IMR-90 (cell line): ENCODE measurements around the gene FBLN7. TPM values are rescaled to one million over a fixed set of nuclear protein-coding genes. Genes with fewer than 3 reads are reported as not detected.

ENCODE experiments used
- ATAC-seq: fragments of 200-7000 bp; cut with Tn5 transposase; 2 replicates; pipeline ENCODE4 v1.9.1; 2020; ENCODE audit warnings: low read depth, mild to moderate bottlenecking, moderate library complexity
- BruUV-seq: library from RNA; stranded (reverse); fragments of 400-500 nt; replicated peaks from 2 replicates; lab custom pipeline; 2021; lab: Mats Ljungman, UMichigan
- CTCF ChIA-PET: fragments of 300-600 bp; formaldehyde crosslinking; extraction: SDS; loops from one replicate; lab custom pipeline; 2021; ENCODE audit warnings: antibody characterized with exemption; lab: Yijun Ruan, JAX
- POLR2A ChIA-PET: fragments of 300-600 bp; sonication (Branson Sonifier 250); formaldehyde crosslinking; loops from one replicate; lab custom pipeline; 2022; ENCODE audit warnings: antibody characterized with exemption; ENCODE audit not compliant: unreplicated experiment; lab: Charles Lee
- DNase-seq: peaks from one replicate; pipeline ENCODE4 v3.0.0; 2013
- H2AFZ ChIP-seq: replicated peaks from 2 replicates; pipeline ENCODE3; 2013; ENCODE audit warnings: low read length, mild to moderate bottlenecking; ENCODE audit not compliant: poor library complexity
- H2AK5ac ChIP-seq: 2 replicates; pipeline ENCODE4 v1.6.1; 2013; ENCODE audit warnings: low read depth, low read length, inconsistent platforms
- H2AK9ac ChIP-seq: replicated peaks from 2 replicates; pipeline ENCODE3; 2013; ENCODE audit warnings: mild to moderate bottlenecking, low read depth, low read length, moderate library complexity; ENCODE audit not compliant: poor library complexity
- H2BK120ac ChIP-seq: 2 replicates; pipeline ENCODE4 v1.6.1; 2013; ENCODE audit warnings: low read depth, low read length, inconsistent platforms
- H2BK15ac ChIP-seq: 3 replicates; pipeline ENCODE4 v1.6.1; 2013; ENCODE audit warnings: low read depth, low read length, inconsistent platforms
- H2BK20ac ChIP-seq: 2 replicates; pipeline ENCODE4 v1.6.1; 2013; ENCODE audit warnings: low read depth, mild to moderate bottlenecking, inconsistent platforms, low read length, moderate library complexity
- H2BK5ac ChIP-seq: 2 replicates; pipeline ENCODE4 v1.6.1; 2013; ENCODE audit warnings: mild to moderate bottlenecking, low read depth, low read length, inconsistent platforms; ENCODE audit not compliant: poor library complexity, severe bottlenecking
- H3K14ac ChIP-seq: replicated peaks from 2 replicates; pipeline ENCODE4 v1.6.1; 2013; ENCODE audit warnings: low read depth, low read length, inconsistent platforms
- H3K18ac ChIP-seq: 2 replicates; pipeline ENCODE4 v1.6.1; 2013; ENCODE audit warnings: low read depth, low read length, control low read depth
- H3K23ac ChIP-seq: 2 replicates; pipeline ENCODE4 v1.6.1; 2013; ENCODE audit warnings: low read depth, low read length, inconsistent platforms
- H3K27ac ChIP-seq: 2 replicates; pipeline ENCODE4 v1.5.1; 2013; ENCODE audit warnings: mild to moderate bottlenecking, control low read depth, low read length; ENCODE audit not compliant: insufficient read depth
- H3K27me3 ChIP-seq: 2 replicates; pipeline ENCODE4 v1.6.1; 2013; ENCODE audit warnings: low read length; ENCODE audit not compliant: control insufficient read depth, insufficient read depth
- H3K36me3 ChIP-seq: 2 replicates; pipeline ENCODE4 v1.6.1; 2013; ENCODE audit warnings: low read length, mixed read lengths; ENCODE audit not compliant: control insufficient read depth, insufficient read depth
- H3K4ac ChIP-seq: 2 replicates; pipeline ENCODE4 v1.6.1; 2013; ENCODE audit warnings: low read depth, low read length, inconsistent platforms
- H3K4me1 ChIP-seq: 2 replicates; pipeline ENCODE4 v1.6.1; 2013; ENCODE audit warnings: low read length, mixed read lengths; ENCODE audit not compliant: control insufficient read depth, insufficient read depth
- H3K4me2 ChIP-seq: 2 replicates; pipeline ENCODE4 v1.6.1; 2013; ENCODE audit warnings: low read depth, mild to moderate bottlenecking, control low read depth, low read length, moderate library complexity
- H3K4me3 ChIP-seq: 2 replicates; pipeline ENCODE4 v1.5.1; 2013; ENCODE audit warnings: low read depth, mild to moderate bottlenecking, control low read depth, low read length, moderate library complexity; ENCODE audit not compliant: insufficient read depth
- H3K56ac ChIP-seq: 2 replicates; pipeline ENCODE4 v1.6.1; 2013; ENCODE audit warnings: low read length, inconsistent platforms; ENCODE audit not compliant: insufficient read depth; ENCODE audit errors: extremely low read depth
- H3K79me1 ChIP-seq, 2 experiments: 2 replicates each; pipeline ENCODE4 v1.6.1; 2013; ENCODE audit warnings: low read length in 2 of 2, inconsistent platforms in 1 of 2, low read depth in 1 of 2
- H3K9ac ChIP-seq: 2 replicates; pipeline ENCODE4 v1.6.1; 2013; ENCODE audit warnings: low read depth, low read length, control low read depth
- H3K9me1 ChIP-seq: 2 replicates; pipeline ENCODE4 v1.6.1; 2013; ENCODE audit warnings: low read length, inconsistent platforms; ENCODE audit not compliant: insufficient read depth
- H3K9me3 ChIP-seq: 2 replicates; pipeline ENCODE4 v1.6.1; 2013; ENCODE audit warnings: low read length; ENCODE audit not compliant: control insufficient read depth, insufficient read depth
- H4K20me1 ChIP-seq: 2 replicates; pipeline ENCODE4 v1.6.1; 2013; ENCODE audit warnings: low read length, inconsistent platforms; ENCODE audit not compliant: insufficient read depth
- H4K5ac ChIP-seq: 2 replicates; pipeline ENCODE4 v1.6.1; 2013; ENCODE audit warnings: mild to moderate bottlenecking, low read depth, low read length, control low read depth
- H4K8ac ChIP-seq, 2 experiments: 2 replicates each; pipeline ENCODE4 v1.6.1; 2013; ENCODE audit warnings: low read depth in 2 of 2, low read length in 2 of 2, control low read depth in 1 of 2, inconsistent platforms in 1 of 2
- H4K91ac ChIP-seq: 2 replicates; pipeline ENCODE4 v1.6.1; 2013; ENCODE audit warnings: low read depth, low read length, inconsistent platforms; ENCODE audit not compliant: insufficient read depth
- BHLHE40 ChIP-seq: fragments of 150-350 bp; IDR thresholded peaks from 2 replicates; pipeline ENCODE4 v1.6.1; 2016; ENCODE audit warnings: mild to moderate bottlenecking, low read depth, low read length
- CEBPB ChIP-seq: IDR thresholded peaks from 2 replicates; pipeline ENCODE4 v1.6.1; 2012; ENCODE audit warnings: low read depth, low read length, improper control_type of control experiment
- CHD1 ChIP-seq: IDR thresholded peaks from 2 replicates; pipeline ENCODE4 v1.6.1; 2012; ENCODE audit warnings: low read depth, low read length, improper control_type of control experiment
- CTCF ChIP-seq: conservative IDR thresholded peaks from 2 replicates; pipeline ENCODE4 v1.5.1; 2012; ENCODE audit warnings: mild to moderate bottlenecking, low read depth, low read length, improper control_type of control experiment
- ELK1 ChIP-seq: fragments of 150-350 bp; IDR thresholded peaks from 2 replicates; pipeline ENCODE4 v1.6.1; 2016; ENCODE audit warnings: low read depth, mild to moderate bottlenecking, low read length, moderate library complexity, borderline replicate concordance
- FOS ChIP-seq: fragments of 150-350 bp; IDR thresholded peaks from 2 replicates; pipeline ENCODE4 v1.6.1; 2016; ENCODE audit warnings: low read depth, low read length
- MAFK ChIP-seq: IDR thresholded peaks from 2 replicates; pipeline ENCODE4 v1.6.1; 2012; ENCODE audit warnings: low read depth, low read length, improper control_type of control experiment
- MAZ ChIP-seq: IDR thresholded peaks from 2 replicates; pipeline ENCODE4 v1.6.1; 2012; ENCODE audit warnings: low read depth, mild to moderate bottlenecking, low read length, improper control_type of control experiment, moderate library complexity, borderline replicate concordance
- MXI1 ChIP-seq: IDR thresholded peaks from 2 replicates; pipeline ENCODE4 v1.6.1; 2012; ENCODE audit warnings: low read depth, mild to moderate bottlenecking, low read length, moderate library complexity, borderline replicate concordance
- NFE2L2 ChIP-seq: fragments of 150-350 bp; IDR thresholded peaks from 2 replicates; pipeline ENCODE4 v1.6.1; 2016; ENCODE audit warnings: low read depth, mild to moderate bottlenecking, low read length
- POLR2A ChIP-seq: IDR thresholded peaks from 2 replicates; pipeline ENCODE4 v1.6.1; 2012; ENCODE audit warnings: mild to moderate bottlenecking, low read depth, low read length
- RAD21 ChIP-seq: IDR thresholded peaks from 2 replicates; pipeline ENCODE4 v1.6.1; 2012; ENCODE audit warnings: low read length, improper control_type of control experiment
- RCOR1 ChIP-seq: IDR thresholded peaks from 2 replicates; pipeline ENCODE4 v1.6.1; 2012; ENCODE audit warnings: mild to moderate bottlenecking, low read length, improper control_type of control experiment; ENCODE audit not compliant: insufficient replicate concordance
- RFX5 ChIP-seq: IDR thresholded peaks from 2 replicates; pipeline ENCODE4 v1.8.0; 2012; ENCODE audit warnings: low read depth, mild to moderate bottlenecking, low read length, moderate library complexity
- SMC3 ChIP-seq: fragments of 150-350 bp; IDR thresholded peaks from 2 replicates; pipeline ENCODE4 v1.6.1; 2016; ENCODE audit warnings: low read depth, mild to moderate bottlenecking, antibody characterized with exemption, low read length, moderate library complexity
- USF2 ChIP-seq: fragments of 150-350 bp; IDR thresholded peaks from 2 replicates; pipeline ENCODE4 v1.6.1; 2017; ENCODE audit warnings: mild to moderate bottlenecking, antibody characterized with exemption, low read length, low read depth
- WGBS, 2 experiments: methylation state at CpG; one replicate each; pipeline versions ENCODE4 v1.1.5 to v1.1.7; 2013; ENCODE audit warnings: missing lambda C conversion rate in 2 of 2; ENCODE audit not compliant: insufficient read length in 1 of 2; ENCODE audit errors: extremely low coverage in 2 of 2; 5-methylcytosine and 5-hydroxymethylcytosine counted together
- dilution Hi-C: fragments of 300-500 bp; cut with HindIII; formaldehyde crosslinking; loops from one replicate; pipeline ENCODE4 v1.14.3; 2018; ENCODE audit warnings: low sequenced_read_pairs; ENCODE audit not compliant: unreplicated experiment
- in situ Hi-C: fragments of 300-500 bp; cut with MboI; formaldehyde crosslinking; loops from 3 replicates; pipeline ENCODE4 v1.14.3; 2019; ENCODE audit warnings: low sequenced_read_pairs, inconsistent platforms, mixed read lengths
- intact Hi-C: fragments of 100-400 bp; cut with micrococcal nuclease; formaldehyde crosslinking; loops from 2 replicates; pipeline ENCODE4 v1.10.0; 2022
- polyA plus RNA-seq, 3 experiments: library from polyadenylated mRNA; depleted of rRNA; stranded (reverse); fragments of >200 nt; gene quantifications; 2 replicates each; pipeline ENCODE4 v1.2.3, GENCODE V29; 2012; ENCODE audit warnings: low replicate concordance in 1 of 3
- total RNA-seq: library from RNA; depleted of rRNA; stranded (reverse); fragments of >200 nt; gene quantifications from 2 replicates; pipeline ENCODE4 v1.2.3, GENCODE V29; 2012

FBLN7 gene
- total and polyA plus RNA-seq, 2 of the 4 experiments (the other 2 are of a cell fraction): 0.18 to 1.2 TPM

- Histone ChIP-seq H3K23ac (no peak overlapping the region), H3K14ac (no peak overlapping the region), H3K9me1 (no peaks in the 10 kb centered on the region), H3K4me3 (no peak overlapping the region), H3K27me3 (no peaks in the 10 kb centered on the region), H3K9me3 (no peaks in the 10 kb centered on the region), H3K18ac (no peak overlapping the region), H3K4me1 (no peaks in the 10 kb centered on the region), H4K20me1 (no peaks in the 10 kb centered on the region), H3K56ac (no peak overlapping the region), H3K27ac (no peak overlapping the region), H3K79me1 (no peaks in the 10 kb centered on the region), H2AK5ac (no peak overlapping the region), H2AK9ac (no peak overlapping the region), H4K8ac (no peak overlapping the region), H3K9ac (no peak overlapping the region), H4K91ac (no peak overlapping the region), H2AFZ (no peak overlapping the region), H4K5ac (no peak overlapping the region), H3K4ac (no peak overlapping the region), H2BK15ac (no peak overlapping the region), H2BK5ac (no peak overlapping the region), H2BK20ac (no peak overlapping the region), H2BK120ac (no peak overlapping the region), H3K36me3 (no peaks in the 10 kb centered on the region), H3K4me2 (no peak overlapping the region)
- DNase-seq (no peak), ATAC-seq (no peak)
- WGBS, 2 experiments: no CpG with 5 or more reads among the region's 3 CpGs
- in situ Hi-C loops: no loop called here
- ChIA-PET CTCF (no interaction called here), POLR2A (no interaction called here)
- dilution Hi-C loops: no loop called here
- no peak for TF ChIP-seq RAD21
- TF ChIP-seq NFE2L2: no peak
- TF ChIP-seq BHLHE40: no peak
- TF ChIP-seq SMC3: no peak
- TF ChIP-seq POLR2A: no peak
- no peak for TF ChIP-seq CHD1
- TF ChIP-seq MAFK: no peak
- no peak for TF ChIP-seq CEBPB
- TF ChIP-seq CTCF: no peak
- no peak for TF ChIP-seq RFX5
- TF ChIP-seq MAZ: no peak
- no peak for TF ChIP-seq MXI1
- no peak for TF ChIP-seq USF2
- TF ChIP-seq FOS: no peak
- no peak for TF ChIP-seq ELK1
- TF ChIP-seq RCOR1: no peak
- intact Hi-C loops: no loop called here
- no TSS peak for BruUV-seq
Measured at GRCh38 chr2:112220831-112221230, 82.6 kb downstream of the FBLN7 start.
